ENCODE measurements around the gene CHAT.

CHAT gene

GRCh38 chr10:49688920-49689319, 75.1 kb downstream of the CHAT start:
- no peak for DNase-seq (ENCODE audit: low read depth)

DNA sequence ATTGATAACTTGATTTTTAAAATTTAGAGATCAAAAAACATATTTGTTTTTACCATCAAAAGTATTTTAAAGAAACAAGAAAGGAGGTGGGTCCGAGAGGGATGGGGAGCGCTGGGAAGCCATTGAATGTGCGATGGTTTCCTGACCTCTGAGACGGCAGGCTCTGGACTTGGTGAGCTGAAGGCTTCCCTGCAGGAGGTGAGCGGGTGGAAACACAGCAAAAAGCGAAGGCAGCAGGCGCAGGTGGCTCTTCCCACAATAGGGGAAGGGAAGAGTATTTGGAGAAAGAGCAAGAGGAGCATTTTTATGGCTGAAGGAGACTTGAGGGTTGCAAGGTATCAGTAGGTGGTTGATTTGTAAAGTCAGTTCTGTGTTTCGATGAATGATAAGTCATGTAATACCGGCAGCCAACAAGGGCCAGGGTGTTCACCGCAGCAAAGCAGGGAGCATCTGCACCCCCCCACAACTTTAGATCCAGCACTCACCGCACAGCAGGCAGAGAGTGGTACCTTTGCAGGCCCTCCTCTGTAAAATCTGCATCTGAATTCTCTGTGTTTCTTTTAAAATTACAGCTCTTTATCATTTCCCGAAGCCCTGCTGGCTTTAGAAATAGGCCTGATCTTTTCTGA, 76.2 kb downstream of the CHAT start:
- DNase-seq (ENCODE audit: low read depth), result no peak

DNA sequence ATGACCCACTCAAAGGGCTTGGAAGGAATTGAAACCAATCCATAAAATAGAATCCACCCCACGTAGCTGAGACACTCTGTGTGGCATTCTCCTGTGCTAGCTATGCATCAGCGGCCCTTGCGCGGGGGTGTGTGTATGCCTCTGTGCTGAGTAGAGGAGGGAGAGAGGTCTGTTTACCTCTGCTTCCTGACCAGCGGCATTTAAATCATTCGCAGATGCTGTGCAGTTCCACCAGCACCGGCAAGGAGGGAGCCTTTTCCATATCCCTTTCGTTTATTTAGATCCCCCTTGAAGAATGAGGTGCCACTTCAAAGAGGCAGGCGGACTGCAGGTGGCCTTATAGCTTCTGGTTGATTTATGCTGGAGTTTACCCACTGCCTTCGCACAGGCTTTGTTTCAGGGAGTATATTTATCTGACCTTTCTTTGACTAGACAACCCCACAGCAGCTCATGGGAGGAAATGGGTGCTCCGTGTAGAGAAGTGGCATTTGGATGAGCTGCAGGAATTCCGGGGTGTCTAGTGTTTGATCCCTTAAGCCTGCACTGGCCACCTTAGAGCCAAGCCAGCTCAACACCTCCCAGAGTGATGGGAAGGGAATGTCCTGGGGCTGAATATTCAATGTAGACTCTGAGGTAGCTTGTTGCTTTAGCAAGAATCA, 77.0 kb downstream of the CHAT start:
- DNase-seq (ENCODE audit: low read depth), result no peak

GRCh38 chr10:49691588-49691987, 77.8 kb downstream of the CHAT start:
- no peak for DNase-seq (ENCODE audit: low read depth)

- no peak for DNase-seq (ENCODE audit: low read depth)
These were observed 80.6 kb downstream of the CHAT start for GRCh38 chr10:49694466-49694865.

- DNase-seq (ENCODE audit: low read depth), result no peak
These were observed 82.5 kb downstream of the CHAT start for GRCh38 chr10:49696311-49696710.

DNA sequence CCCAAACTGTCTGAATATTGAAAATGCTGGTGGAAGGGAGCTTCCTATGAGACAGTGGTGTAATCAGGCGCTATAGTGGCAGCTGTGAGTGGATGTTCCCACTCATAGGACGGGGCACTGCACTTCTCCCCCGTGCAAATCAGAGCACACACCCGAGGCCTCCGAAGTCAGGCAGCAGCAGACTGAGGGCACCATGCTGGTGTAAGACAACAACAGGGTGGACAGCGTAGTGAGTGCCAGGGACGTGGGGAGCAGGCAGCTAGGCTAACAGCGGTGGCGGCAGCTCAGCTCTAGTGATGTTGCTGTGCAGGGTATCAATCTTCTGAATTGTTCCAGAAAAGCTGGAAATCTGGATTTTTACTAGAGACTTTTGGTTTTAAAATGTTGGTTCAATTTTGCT, 84.8 kb downstream of the CHAT start:
- no peak for DNase-seq (ENCODE audit: low read depth)

- no peak for DNase-seq (ENCODE audit: low read depth)
These were observed 86.4 kb downstream of the CHAT start for GRCh38 chr10:49700211-49700610.

DNA sequence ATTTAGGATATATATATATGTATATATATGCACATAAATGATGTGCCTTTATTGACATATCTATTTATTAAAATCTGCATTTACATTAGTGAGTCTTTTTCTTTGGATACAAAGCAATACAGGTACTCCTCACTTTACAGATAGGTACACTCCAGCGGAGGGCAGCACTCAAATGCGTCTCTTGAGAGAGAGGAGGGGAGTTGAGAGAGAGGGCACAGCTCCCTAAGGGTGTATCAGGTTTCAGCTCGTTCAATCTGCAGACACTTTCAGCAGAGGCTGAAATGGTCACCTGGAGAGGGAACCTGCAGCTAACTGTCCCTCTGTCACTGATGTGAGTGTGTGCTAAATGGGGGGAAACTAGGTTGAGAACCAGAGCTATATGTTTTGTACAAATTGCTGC, 87.2 kb downstream of the CHAT start:
- no peak for DNase-seq (ENCODE audit: low read depth)

DNA sequence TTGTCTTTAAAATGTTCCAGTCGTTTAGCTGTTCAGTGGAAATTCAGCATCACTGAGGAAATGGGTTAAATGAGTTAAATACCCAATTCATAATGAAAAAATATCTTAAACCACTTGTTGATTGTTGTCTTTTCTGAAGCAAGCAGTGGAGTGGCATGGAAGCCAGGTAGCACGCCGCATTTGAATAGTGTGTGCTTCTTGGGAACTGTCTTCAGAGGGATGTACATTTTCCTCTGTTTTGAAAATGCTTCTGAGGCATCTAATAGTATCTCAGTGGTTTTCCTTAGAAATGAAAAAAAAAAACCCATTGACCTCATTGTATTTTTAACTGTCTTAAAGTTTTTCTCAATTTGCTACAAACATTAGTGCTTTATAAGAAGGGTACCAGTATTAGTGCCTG, 93.7 kb downstream of the CHAT start:
- no peak for DNase-seq (ENCODE audit: low read depth)

DNA sequence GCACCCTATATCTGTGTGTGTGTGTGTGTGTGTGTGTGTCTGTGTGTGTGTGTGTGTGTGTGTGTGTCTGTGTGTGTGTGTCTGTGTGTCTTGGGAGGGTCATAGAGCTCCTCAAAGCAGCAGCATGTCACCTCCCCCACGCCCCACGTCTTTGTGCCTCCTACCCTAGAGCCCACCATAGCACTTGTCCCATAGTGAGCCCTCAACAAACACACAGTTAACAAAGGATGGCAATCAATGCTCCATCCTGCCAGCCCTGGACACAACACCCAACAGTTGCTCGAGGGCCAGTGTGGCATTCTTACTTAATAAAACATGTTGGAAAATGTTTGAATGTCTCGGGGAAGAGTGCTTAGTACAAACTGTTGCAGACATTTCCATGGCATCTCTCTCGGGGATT, 96.1 kb downstream of the CHAT start:
- no peak for DNase-seq (ENCODE audit: low read depth)

DNA sequence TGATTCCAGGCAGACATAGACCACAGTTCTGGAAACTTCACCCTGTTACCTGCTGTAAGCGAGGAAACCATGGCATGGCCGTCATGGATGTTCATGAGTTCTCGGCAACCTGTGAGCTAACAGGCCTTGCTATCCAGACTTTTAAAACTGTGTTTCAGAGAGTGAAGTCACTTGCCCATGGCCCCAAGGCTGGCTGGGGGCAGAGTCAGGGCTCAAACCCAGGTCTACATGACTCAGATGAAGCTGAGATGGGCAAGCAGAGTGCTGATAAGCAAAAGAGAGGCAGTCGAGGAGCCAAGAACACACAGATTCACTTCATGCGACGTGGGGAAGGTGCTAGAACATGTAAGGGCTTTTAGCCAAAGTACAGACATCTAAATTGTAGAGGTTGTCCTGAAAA, 97.1 kb downstream of the CHAT start:
- DNase-seq (ENCODE audit: low read depth), result no peak

DNA sequence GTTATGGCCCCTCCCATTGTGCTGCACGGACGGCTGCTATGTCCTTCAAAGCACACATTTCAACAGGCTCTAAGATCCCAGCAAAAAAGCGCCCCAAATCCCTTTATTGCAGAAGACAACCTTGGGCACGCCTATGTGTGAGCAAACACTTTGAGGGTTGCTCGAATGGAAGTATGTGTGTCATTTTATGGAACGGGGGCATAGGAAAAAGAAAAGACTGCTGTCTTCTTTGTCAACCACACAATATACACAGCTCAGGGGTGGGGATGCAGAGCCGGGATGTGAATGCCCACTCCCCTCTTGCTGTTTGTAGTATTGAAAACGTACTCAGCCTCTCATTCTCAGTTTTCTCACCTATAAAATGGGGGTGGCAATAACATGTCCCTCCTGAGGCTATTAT, 97.6 kb downstream of the CHAT start:
- DNase-seq (ENCODE audit: low read depth), result no peak

DNA sequence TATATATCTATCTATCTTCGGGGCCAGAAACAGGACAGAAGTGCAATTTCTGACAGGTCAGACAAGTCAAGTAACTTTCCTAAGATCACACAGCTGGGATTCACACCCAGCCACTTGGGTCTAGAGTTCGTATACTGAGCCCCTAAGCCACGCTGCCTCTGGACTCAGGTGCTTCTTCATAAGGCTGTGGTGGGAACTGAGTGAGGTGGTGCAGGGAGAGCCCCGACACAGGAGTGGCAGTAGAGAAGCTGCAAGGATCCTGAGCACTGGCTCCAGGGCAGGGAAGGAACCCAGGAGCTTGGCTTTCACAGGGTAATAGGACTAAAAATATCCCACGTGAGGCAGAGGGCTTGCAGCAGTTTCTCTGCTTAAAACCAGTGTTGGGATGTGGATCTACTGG, 99.4 kb downstream of the CHAT start:
- DNase-seq (ENCODE audit: low read depth), result no peak
